ENCODE results near the gene CHP2. TPM values are rescaled to one million over a fixed set of nuclear protein-coding genes. Genes with fewer than 3 reads are reported as not detected.

CHP2 gene
- total and polyA plus RNA-seq, 2 of the 13 experiments (the other 11 are each of a cell fraction or from before 2014, with no cell fraction given): not detected

DNA sequence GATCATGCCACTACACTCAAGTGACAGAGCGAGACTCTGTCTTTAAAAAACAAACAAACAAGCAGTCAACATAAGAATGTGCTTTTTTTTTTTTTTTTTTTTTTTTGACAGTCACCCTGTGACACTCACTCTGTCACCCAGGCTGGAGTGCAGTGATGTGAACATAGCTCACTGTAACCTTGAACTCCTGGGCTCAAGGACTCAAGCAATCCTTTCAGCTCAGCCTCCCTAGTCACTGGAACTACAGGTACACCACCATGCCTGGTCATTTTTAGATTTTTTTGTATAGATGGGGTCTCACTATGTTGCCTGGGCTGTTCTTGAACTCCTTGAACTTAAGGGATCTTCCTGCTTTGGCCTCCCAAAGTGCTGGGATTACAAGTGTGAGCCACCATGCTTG lies 15.3 kb upstream of the CHP2 start (continued):
- TF ChIP-seq, protein P1, sequence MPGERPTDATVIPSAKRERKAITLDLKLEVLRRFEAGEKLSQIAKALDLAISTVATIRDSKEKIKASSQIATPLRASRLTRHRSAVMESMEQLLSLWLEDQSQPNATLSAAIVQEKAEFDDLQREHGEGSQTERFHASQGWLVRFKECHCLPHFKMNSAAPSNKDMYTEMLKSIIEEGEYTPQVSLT (CRISPR knock-in tag; IDR thresholded peaks at IDR 0.05; ENCODE audit: borderline replicate concordance, low read depth): no peak
- TF ChIP-seq, protein P2, sequence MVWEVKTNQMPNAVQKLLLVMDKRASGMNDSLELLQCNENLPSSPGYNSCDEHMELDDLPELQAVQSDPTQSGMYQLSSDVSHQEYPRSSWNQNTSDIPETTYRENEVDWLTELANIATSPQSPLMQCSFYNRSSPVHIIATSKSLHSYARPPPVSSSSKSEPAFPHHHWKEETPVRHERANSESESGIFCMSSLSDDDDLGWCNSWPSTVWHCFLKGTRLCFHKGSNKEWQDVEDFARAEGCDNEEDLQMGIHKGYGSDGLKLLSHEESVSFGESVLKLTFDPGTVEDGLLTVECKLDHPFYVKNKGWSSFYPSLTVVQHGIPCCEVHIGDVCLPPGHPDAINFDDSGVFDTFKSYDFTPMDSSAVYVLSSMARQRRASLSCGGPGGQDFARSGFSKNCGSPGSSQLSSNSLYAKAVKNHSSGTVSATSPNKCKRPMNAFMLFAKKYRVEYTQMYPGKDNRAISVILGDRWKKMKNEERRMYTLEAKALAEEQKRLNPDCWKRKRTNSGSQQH (CRISPR knock-in tag; IDR thresholded peaks at IDR 0.05; ENCODE audit: low read depth): no peak
- 0 out of 2 replicates have a peak, but pooled peaks have one; percentile 16 for TF ChIP-seq RXRB (CRISPR knock-in tag; IDR thresholded peaks at IDR 0.05; ENCODE audit: borderline replicate concordance)
- TF ChIP-seq CREB1 (IDR thresholded peaks at IDR 0.05): peak; percentile 31; the same call in 1 of the 2 replicates
- TF ChIP-seq CREB1 (CRISPR knock-in tag; IDR thresholded peaks at IDR 0.05): no peak
- no peak for TF ChIP-seq ZNF253 (CRISPR knock-in tag; IDR thresholded peaks at IDR 0.05; ENCODE audit: borderline replicate concordance)
- TF ChIP-seq ATRX (CRISPR knock-in tag; IDR thresholded peaks at IDR 0.05; ENCODE audit: borderline replicate concordance): no peak
- no peak for TF ChIP-seq SMAD1 (CRISPR knock-in tag; IDR thresholded peaks at IDR 0.05; ENCODE audit: borderline replicate concordance, low read depth)
- no peak for TF ChIP-seq FOXK2 (IDR thresholded peaks at IDR 0.05)
- no peak for TF ChIP-seq NONO (IDR thresholded peaks at IDR 0.05)
- TF ChIP-seq NONO (CRISPR knock-in tag; conservative IDR thresholded peaks at IDR 0.05): no peak
- no peak for TF ChIP-seq ZNF510 (CRISPR knock-in tag; IDR thresholded peaks at IDR 0.05; ENCODE audit: low read depth)
- TF ChIP-seq FOXM1 (CRISPR knock-in tag; IDR thresholded peaks at IDR 0.05): no peak
- 0 out of 2 replicates have a peak, but pooled peaks have one; percentile 38 for TF ChIP-seq IRX3 (CRISPR knock-in tag; IDR thresholded peaks at IDR 0.05; ENCODE audit: borderline replicate concordance, low read depth)
- TF ChIP-seq, protein P3, sequence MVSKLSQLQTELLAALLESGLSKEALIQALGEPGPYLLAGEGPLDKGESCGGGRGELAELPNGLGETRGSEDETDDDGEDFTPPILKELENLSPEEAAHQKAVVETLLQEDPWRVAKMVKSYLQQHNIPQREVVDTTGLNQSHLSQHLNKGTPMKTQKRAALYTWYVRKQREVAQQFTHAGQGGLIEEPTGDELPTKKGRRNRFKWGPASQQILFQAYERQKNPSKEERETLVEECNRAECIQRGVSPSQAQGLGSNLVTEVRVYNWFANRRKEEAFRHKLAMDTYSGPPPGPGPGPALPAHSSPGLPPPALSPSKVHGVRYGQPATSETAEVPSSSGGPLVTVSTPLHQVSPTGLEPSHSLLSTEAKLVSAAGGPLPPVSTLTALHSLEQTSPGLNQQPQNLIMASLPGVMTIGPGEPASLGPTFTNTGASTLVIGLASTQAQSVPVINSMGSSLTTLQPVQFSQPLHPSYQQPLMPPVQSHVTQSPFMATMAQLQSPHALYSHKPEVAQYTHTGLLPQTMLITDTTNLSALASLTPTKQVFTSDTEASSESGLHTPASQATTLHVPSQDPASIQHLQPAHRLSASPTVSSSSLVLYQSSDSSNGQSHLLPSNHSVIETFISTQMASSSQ (IDR thresholded peaks at IDR 0.05; ENCODE audit: low read depth): no peak
- TF ChIP-seq, protein P3 (CRISPR knock-in tag; IDR thresholded peaks at IDR 0.05; ENCODE audit: borderline replicate concordance): no peak
- TF ChIP-seq SOX6 (IDR thresholded peaks at IDR 0.05): no peak
- TF ChIP-seq SOX6 (CRISPR knock-in tag; IDR thresholded peaks at IDR 0.05): peak; percentile 13; the same call in 1 of the 2 replicates
- no peak for TF ChIP-seq TBX3 (IDR thresholded peaks at IDR 0.05; ENCODE audit: borderline replicate concordance)
- no peak for TF ChIP-seq HNRNPLL (IDR thresholded peaks at IDR 0.05; ENCODE audit: low read depth, low read length, poor library complexity, severe bottlenecking)
- TF ChIP-seq, protein P4, sequence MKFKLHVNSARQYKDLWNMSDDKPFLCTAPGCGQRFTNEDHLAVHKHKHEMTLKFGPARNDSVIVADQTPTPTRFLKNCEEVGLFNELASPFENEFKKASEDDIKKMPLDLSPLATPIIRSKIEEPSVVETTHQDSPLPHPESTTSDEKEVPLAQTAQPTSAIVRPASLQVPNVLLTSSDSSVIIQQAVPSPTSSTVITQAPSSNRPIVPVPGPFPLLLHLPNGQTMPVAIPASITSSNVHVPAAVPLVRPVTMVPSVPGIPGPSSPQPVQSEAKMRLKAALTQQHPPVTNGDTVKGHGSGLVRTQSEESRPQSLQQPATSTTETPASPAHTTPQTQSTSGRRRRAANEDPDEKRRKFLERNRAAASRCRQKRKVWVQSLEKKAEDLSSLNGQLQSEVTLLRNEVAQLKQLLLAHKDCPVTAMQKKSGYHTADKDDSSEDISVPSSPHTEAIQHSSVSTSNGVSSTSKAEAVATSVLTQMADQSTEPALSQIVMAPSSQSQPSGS (CRISPR knock-in tag; IDR thresholded peaks at IDR 0.05): 0 out of 2 replicates have a peak, but pooled peaks have one; percentile 31
- no peak for TF ChIP-seq TMF1 (CRISPR knock-in tag; IDR thresholded peaks at IDR 0.05; ENCODE audit: low read depth)
- peak; percentile 39; the same call in 1 of the 2 replicates for TF ChIP-seq ZNF782 (CRISPR knock-in tag; IDR thresholded peaks at IDR 0.05; ENCODE audit: borderline replicate concordance)
- TF ChIP-seq RARA (CRISPR knock-in tag; IDR thresholded peaks at IDR 0.05): peak; percentile 56; the same call in 1 of the 2 replicates
- TF ChIP-seq TCF7 (IDR thresholded peaks at IDR 0.05; ENCODE audit: low read depth): no peak
- 0 out of 2 replicates have a peak, but pooled peaks have one; percentile 22 for TF ChIP-seq ZNF430 (CRISPR knock-in tag; IDR thresholded peaks at IDR 0.05)

Measured in HepG2 (cell line).